ENCODE measurements around the gene DNPEP. TPM values are rescaled to one million over a fixed set of nuclear protein-coding genes. Genes with fewer than 3 reads are reported as not detected.

DNPEP gene
- total and polyA plus RNA-seq, 2 of the 8 experiments (the other 6 are each of a cell fraction or from before 2014, with no cell fraction given): 59.8 to 109 TPM

GRCh38 chr2:219434718-219435525, 47.2 kb upstream of the DNPEP start, which contains the start of gene SPEG (continued):
- no peak for TF ChIP-seq TAF7 (optimal IDR thresholded peaks at IDR 0.05; ENCODE audit: borderline replicate concordance, low read depth, low read length)

Data from H1 (cell line).